ENCODE measurements around the gene TPD52L2.
"Not testable (repeated sequence)": the region's sequence is repeated elsewhere in the genome, so short reads cannot be mapped to it uniquely, and the experiment has no call there.

TPD52L2 gene

DNA sequence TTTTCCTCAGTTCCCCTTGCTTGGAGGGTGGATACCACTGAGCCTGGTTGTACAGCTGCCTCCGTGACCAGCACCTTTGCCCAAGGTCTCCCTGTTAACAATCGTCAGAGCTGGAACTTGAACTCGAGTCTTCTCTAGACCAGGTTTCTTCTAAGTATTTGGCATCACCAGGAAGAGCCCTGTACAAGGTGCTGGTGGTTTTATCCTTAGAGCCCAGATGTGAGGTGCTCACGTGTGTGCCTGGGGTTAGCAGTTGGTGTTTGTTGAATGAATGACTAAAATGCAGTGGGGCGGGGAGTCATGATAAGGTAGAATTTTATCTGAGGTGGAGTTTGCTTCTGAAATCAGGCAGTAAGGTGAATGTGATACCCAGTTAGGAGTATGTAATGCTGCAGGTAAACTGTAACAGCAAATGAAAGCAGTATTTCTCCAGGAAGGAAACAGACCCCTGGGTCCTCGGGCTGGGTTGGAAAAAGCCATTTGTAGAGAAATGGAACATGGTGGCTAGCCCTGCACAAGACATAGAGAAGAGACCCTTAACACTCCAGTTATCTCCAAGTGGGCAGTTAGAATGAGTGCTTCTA lies 33.0 kb downstream of the TPD52L2 start:
- no peak for DNase-seq

- DNase-seq: no peak
Observed at GRCh38 chr20:63898882-63899558, 34.0 kb downstream of the TPD52L2 start.

- DNase-seq: no peak
Observed at GRCh38 chr20:63900413-63900812, 35.3 kb downstream of the TPD52L2 start.

DNA sequence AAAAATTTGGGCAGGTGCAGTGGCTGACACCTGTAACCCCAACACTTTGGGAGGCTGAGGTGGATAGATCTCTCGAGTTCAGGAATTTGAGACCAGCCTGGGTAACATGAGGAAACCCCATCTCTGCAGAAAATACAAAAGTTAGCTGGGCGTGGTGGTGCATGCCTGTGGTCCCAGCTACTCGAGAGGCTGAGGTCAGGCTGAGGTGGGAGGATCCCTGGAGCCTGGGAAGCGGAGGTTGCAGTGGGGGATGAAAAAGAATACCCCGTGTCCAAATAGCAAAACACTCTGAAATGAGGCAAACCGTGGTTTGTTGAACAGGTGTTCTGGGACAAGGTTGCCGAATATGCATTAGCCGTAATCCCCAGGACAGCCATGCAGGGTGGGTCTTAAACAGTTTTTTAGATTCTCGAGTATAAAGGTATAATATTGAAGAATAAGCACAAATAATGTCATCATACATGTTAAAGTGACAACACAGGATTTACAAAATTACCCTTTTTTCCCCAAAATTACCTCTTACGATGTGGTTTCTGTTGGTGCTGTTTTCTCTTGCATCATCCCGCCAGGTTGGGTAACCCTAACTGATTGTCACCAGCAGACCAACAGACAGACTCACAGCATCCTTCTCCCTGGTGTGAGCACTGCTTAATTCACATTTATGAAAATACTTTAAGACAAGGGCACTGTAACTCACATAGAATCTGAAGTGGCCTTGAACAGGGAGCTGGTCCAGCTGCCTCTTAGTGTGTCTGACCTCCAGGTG lies 38.9 kb downstream of the TPD52L2 start:
- no peak for DNase-seq

- no peak for DNase-seq
Observed at GRCh38 chr20:63908008-63908682, 43.1 kb downstream of the TPD52L2 start.

GRCh38 chr20:63911176-63911575 lies 46.1 kb downstream of the TPD52L2 start:
- no peak for DNase-seq

DNA sequence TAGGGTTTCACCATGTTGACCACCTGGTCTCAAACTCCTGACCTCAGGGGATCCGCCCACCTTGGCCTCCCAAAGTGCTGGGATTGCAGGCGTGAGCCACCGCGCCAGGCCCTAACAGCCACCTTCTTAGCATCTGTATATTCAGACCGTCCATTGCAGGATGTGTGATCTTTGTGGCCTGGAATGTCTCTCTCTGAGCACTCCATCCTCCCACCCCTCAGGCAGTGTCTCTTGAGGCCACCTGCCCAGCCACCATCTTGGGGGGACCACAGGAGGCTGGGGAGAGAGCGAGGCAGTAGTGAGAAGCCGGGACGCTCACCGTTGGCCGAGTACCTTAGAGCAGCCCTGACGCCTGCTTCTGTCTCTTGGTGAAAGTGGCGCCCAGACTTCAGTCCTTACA lies 48.7 kb downstream of the TPD52L2 start:
- DNase-seq: no peak

DNA sequence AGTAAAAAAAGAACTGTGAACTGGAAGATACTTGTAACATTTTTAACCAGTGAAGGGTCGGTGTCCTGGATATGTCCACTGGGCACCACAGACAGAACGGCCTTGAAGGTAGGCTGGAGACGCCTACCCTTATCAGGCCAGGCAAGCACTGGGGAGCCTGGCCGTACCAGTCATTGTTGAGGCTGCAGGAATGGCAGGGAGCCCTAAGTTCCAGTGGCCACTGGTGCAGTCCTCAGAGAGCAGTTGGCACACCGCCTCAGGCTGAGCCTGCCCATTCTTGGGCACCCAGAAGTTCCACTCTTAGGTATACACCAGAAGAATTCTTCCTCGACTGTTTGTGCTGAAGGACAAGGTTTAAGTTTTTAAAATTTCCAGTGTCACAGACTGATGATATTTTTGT lies 50.4 kb downstream of the TPD52L2 start:
- no peak for DNase-seq

DNA sequence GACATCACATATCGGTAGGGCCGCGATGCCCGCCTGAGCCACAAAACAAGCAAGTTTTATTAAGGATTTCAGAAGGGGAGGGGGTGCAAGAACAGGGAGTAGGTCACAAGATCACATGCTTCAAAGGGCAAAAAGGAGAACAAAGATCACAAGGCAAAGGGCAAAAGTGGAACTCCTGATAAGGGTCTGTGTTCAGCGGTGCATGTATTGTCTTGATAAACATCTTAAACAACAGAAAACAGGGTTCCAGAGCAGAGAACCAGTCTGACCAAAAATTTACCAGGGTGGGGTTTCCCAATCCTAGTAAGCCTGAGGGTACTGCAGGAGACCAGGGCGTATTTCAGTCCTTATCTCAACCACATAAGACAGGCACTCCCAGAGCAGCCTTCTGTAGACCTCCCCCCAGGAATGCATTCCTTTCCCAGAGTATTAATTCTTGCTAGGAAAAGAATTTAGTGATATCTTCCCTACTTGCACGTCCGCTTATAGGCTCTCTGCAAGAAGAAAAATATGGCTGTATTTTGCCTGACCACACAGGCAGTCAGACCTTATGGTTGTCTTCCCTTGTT lies 51.4 kb downstream of the TPD52L2 start:
- DNase-seq: not testable (repeated sequence)

DNA sequence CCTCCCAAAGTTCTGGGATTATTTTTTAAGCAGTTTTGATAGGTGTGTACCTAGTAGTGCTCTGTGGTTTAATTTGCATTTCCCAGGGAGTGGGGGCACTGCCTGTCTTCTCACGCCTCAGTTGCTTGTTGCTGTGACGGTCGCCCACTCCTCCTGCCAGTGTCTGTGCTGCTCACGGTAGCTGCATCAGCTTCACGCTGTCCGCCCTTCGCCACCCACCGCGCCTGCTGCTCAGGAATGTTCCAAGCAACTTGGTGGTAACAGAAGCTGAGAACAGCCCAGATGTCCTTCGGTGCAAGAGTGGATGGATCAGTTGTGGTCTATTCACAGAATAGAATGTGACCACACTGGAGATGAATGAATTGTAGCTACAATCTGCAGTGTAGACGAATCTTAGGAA lies 52.7 kb downstream of the TPD52L2 start:
- DNase-seq: no peak

DNA sequence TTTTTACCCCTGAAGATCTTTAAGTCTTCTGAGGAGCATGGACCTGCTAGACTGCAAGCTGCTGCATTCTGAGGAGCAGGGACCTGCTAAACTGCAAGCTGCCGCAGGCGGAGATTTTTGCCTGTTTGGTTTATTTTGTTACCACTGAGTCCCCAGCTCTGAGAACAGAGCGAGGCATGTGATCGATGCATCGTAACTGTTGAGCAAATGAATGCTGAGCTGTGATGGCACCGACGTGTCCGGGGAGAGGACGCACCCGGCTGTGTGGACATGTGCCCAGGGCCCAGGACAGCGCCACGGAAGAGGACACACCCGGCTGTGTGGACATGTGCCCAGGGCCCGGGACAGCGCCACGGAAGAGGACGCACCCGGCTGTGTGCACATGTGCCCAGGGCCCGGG lies 54.1 kb downstream of the TPD52L2 start:
- no peak for DNase-seq

DNA sequence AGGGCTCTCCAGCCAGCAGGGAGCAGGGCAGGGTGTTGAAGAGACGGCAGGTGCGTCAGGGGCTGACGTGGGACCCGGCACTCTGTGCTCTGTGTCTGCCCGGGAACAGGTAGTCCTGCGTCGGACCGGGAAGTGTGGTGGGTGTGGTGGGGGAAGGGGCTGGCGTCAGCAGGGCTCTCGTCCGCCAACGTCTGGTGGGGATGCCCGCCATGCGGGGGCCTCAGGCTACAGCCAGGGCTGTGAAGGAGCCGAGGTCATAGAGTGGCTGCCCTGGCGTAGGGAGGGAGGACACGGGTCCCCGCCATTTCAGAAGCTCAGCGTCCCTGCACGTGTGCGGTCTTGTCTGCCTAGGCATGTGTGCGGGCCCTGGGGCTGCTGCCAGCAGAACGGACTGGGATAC lies 55.2 kb downstream of the TPD52L2 start:
- DNase-seq: no peak

- DNase-seq: no peak
Observed at GRCh38 chr20:63923651-63924050, 58.6 kb downstream of the TPD52L2 start.

GRCh38 chr20:63924241-63924640 lies 59.2 kb downstream of the TPD52L2 start:
- no peak for DNase-seq

DNA sequence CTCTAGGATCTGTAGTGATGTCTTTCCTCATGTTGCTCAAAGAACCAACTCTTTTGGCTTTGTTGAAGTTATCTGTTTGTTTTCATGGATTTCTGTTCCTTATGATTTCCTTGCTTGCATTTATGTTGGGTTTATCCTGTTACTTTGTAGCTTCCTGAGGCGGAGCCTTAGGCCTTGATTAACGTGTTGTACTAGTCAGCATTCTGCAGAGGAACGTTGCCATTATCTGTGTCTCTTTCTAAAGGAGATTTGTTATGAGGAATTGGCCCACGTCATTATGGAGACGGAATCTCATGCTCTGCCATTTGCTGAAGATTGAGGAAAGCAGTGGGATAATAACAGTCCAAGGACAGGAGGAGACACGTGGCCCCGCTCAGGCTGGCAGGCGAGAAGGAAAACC lies 61.2 kb downstream of the TPD52L2 start:
- no peak for DNase-seq

DNA sequence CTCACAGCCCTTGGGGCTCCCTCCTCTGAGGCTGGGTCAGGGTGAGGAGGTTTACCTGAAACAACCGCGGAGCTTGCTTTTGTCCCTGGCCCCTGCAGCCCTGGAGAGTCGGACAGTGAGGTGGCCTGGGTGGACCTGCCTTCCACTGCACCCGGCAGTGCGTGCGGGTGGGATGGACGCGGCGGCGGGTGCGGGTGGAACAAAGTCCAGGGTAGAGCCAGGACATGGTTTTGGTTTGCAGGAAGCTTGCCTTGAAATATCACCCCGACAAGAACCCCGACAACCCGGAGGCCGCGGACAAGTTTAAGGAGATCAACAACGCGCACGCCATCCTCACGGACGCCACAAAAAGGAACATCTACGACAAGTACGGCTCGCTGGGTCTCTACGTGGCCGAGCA lies 64.0 kb downstream of the TPD52L2 start:
- DNase-seq: no peak

- DNase-seq: not testable (repeated sequence)
Observed at GRCh38 chr20:63929473-63929883, 64.4 kb downstream of the TPD52L2 start.

GRCh38 chr20:63930971-63931553 lies 66.0 kb downstream of the TPD52L2 start:
- no peak for DNase-seq

DNA sequence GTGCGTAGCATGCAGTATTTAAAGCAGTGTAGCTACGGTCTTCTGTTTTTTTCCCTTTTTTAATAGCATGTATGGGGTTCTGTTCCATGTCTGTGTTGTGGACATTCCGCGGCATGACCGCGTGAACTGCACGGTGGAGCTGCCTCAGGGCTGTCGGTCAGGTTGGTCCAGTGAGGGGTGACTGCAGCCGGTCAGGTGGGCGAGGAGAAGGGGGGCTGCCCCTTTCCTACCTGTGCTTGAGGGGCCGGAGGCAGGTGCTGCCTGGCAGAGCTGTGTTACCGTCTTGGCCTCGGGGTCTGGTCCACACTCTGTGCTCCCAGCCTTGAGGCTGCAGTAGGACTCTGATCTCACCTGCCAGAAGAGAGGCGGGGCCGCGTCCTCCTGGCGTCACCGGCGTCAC lies 66.7 kb downstream of the TPD52L2 start:
- no peak for DNase-seq

DNA sequence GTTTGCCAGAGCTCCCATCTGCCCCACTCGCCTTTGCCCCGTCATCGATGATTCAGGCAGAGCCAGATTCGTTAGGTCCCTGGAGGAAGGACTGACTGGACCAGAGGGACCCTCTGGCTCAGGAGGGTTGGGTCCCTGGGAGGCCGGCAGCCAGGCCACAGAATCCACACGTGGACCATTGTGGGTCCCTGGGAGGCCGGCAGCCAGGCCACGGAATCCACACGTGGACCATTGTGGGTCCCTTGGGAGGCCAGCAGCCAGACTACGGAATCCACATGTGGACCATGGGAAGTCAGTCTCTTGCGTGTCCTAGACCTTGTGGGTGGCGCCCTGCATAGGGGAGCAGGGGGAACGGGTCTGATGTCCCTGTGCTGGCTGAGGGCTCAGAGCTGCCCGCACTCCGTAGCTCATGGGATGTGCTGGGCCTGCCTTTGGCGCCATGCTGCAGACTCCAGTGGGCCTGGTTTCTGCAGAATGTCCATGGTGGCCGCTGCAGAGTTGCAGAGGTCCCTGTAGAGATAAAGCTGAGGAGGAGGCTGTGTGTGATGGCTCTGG lies 67.6 kb downstream of the TPD52L2 start:
- DNase-seq: no peak

DNA sequence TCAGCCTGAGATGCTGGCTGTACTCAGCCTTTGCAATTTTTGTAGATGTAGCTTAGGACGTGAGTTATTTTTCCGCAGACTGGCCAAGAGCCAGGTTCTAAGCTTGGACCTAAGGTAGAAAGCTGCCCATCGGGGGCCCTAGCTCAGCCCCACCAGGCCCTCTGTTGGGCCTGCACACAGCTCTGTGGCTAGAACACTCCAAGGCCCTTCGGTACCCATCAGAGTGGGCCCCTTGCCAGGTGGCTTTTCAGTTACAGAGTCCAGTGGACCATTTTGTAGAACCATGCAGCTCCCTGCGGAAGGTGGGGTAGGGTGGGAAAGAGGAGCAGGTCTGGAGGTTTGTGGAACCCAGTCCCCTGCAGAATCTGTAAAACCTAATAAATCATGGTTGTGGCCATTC lies 68.6 kb downstream of the TPD52L2 start:
- DNase-seq: no peak

DNA sequence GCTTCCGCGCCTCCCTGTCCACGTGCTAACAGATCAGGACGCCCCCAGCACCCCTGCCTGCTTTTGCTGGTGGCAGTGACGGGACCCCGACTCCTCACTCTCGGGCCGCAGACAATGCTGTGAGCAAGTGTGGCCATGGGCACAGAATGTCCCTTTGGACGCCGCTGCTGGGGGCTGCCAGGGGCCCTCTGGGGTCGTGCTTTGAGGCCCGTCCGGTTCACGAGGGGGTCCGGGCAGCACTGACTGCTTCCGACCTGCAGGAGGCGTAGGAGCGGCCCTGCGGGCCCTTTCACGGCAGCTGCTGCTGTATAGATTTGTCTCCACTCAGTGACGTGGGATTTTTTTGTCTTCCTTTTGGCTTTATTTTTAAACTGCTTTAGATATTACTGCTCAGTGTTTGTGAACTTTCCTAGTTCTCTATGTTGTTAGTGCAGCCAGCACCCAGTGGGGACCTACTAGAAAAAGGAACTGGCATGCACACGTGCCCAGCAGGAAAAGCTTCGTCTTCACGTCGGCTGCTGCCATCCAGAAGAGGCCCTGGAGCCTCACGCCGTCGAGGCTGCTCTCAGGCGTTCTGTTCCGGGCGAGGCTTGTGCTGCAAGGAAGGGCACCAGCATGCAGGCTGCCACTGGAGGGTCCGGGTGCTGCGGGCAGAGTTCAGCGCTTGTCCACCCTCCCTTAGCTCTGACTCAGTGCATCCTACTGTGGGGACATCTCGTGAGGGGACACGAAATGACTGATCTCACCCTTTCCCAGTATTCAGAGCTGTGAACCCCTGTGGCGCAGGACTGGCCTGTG lies 69.4 kb downstream of the TPD52L2 start:
- no peak for DNase-seq

Data from NCI-H748 treated with DMSO at 0.1 percent for 48 hours (cell line).